ENCODE data around the gene HELLS. TPM values are rescaled to one million over a fixed set of nuclear protein-coding genes. Genes with fewer than 3 reads are reported as not detected.
"Not testable (repeated sequence)": the region's sequence is repeated elsewhere in the genome, so short reads cannot be mapped to it uniquely, and the experiment has no call there.

HELLS gene
- total and polyA plus RNA-seq, 2 experiments from 2014 or later: 15.8 to 27.0 TPM

- H3K27ac ChIP-seq: peak overlapping the region; percentile 44
- H3K4me2 ChIP-seq: peak overlapping the region; percentile 89
- H3K9me3 ChIP-seq (ENCODE audit: low read depth): no peaks in the 10 kb centered on the region
- no peaks in the 10 kb centered on the region for H3K27me3 ChIP-seq
- peaks cover 4% of the 10 kb centered on the region for H3K4me1 ChIP-seq (ENCODE audit: insufficient read depth)
- WGBS (ENCODE audit: low lambda C conversion rate, missing lambda C conversion rate): 2% methylated on average over 21 of the region's 25 CpGs
- peak overlapping the region; percentile 91 for H3K4me3 ChIP-seq
- H3K9me2 ChIP-seq (replicated peaks; ENCODE audit: insufficient read depth): no peaks in the 10 kb centered on the region
- no peaks in the 10 kb centered on the region for H3K36me3 ChIP-seq (replicated peaks; ENCODE audit: insufficient read depth, low read depth)
- no peaks in the 10 kb centered on the region for H4K20me1 ChIP-seq (ENCODE audit: insufficient read depth, poor library complexity, severe bottlenecking)
- no peak for TF ChIP-seq EZH2phosphoT487 (IDR thresholded peaks at IDR 0.05; ENCODE audit: low read depth, severe bottlenecking, unreplicated experiment)
- no peak for TF ChIP-seq CTCF (IDR thresholded peaks at IDR 0.05; ENCODE audit: poor library complexity)
- no peak for TF ChIP-seq EZH2 (IDR thresholded peaks at IDR 0.05; ENCODE audit: borderline replicate concordance)
- peaks cover 25% of the 10 kb centered on the region for H3K79me2 ChIP-seq
- no peak for DNase-seq (ENCODE audit: low spot score)
- H2AFZ ChIP-seq: peak overlapping the region; percentile 98
These were observed 687 bp downstream of the HELLS start for GRCh38 chr10:94546049-94546900.

DNA sequence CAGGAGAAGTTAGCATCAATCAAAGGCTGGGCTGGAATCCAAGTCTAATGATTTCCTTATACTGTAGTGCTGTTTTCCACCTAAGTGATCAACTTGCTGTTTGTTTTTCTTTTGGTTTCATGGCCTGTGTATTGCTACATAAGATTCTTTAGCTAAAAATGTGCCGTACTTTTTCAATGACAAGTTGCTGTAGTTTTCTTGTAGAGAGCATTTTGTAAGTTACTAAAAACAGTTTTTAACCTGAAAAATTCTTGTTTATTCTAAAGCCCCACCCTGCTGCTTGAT, 1.3 kb downstream of the HELLS start:
- Histone ChIP-seq H3K27ac (no peak overlapping the region), H4K20me1 (ENCODE audit: insufficient read depth, poor library complexity, severe bottlenecking) (no peaks in the 10 kb centered on the region), H3K27me3 (no peaks in the 10 kb centered on the region), H3K36me3 (replicated peaks; ENCODE audit: insufficient read depth, low read depth) (no peaks in the 10 kb centered on the region), H2AFZ (no peak overlapping the region), H3K79me2 (peaks cover 25% of the 10 kb centered on the region), H3K4me2 (peak overlapping the region; percentile 89), H3K4me1 (ENCODE audit: insufficient read depth) (peaks cover 4% of the 10 kb centered on the region), H3K4me3 (no peak overlapping the region), H3K9me2 (replicated peaks; ENCODE audit: insufficient read depth) (no peaks in the 10 kb centered on the region), H3K9me3 (ENCODE audit: low read depth) (no peaks in the 10 kb centered on the region)
- DNase-seq (ENCODE audit: low spot score): peak; percentile 6
- TF ChIP-seq EZH2 (IDR thresholded peaks at IDR 0.05; ENCODE audit: borderline replicate concordance) (no peak), EZH2phosphoT487 (IDR thresholded peaks at IDR 0.05; ENCODE audit: low read depth, severe bottlenecking, unreplicated experiment) (no peak), CTCF (IDR thresholded peaks at IDR 0.05; ENCODE audit: poor library complexity) (no peak)
- WGBS (ENCODE audit: low lambda C conversion rate, missing lambda C conversion rate): 36% methylated on average over 1 of the region's 1 CpG

GRCh38 chr10:94549221-94549620, 3.6 kb downstream of the HELLS start:
- Histone ChIP-seq H3K4me3 (no peak overlapping the region), H3K27ac (no peak overlapping the region), H3K4me1 (ENCODE audit: insufficient read depth) (peaks cover 4% of the 10 kb centered on the region), H3K79me2 (peaks cover 25% of the 10 kb centered on the region), H4K20me1 (ENCODE audit: insufficient read depth, poor library complexity, severe bottlenecking) (no peaks in the 10 kb centered on the region), H2AFZ (no peak overlapping the region), H3K36me3 (replicated peaks; ENCODE audit: insufficient read depth, low read depth) (no peaks in the 10 kb centered on the region), H3K27me3 (no peaks in the 10 kb centered on the region), H3K9me2 (replicated peaks; ENCODE audit: insufficient read depth) (no peaks in the 10 kb centered on the region), H3K9me3 (ENCODE audit: low read depth) (no peaks in the 10 kb centered on the region), H3K4me2 (no peak overlapping the region)
- TF ChIP-seq EZH2 (IDR thresholded peaks at IDR 0.05; ENCODE audit: borderline replicate concordance) (no peak), EZH2phosphoT487 (IDR thresholded peaks at IDR 0.05; ENCODE audit: low read depth, severe bottlenecking, unreplicated experiment) (no peak), CTCF (IDR thresholded peaks at IDR 0.05; ENCODE audit: poor library complexity) (no peak)
- no peak for DNase-seq (ENCODE audit: low spot score)

- 95% methylated on average over 13 of the region's 13 CpGs for WGBS (ENCODE audit: low lambda C conversion rate, missing lambda C conversion rate)
- H3K9me2 ChIP-seq (replicated peaks; ENCODE audit: insufficient read depth); H3K4me1 ChIP-seq (ENCODE audit: insufficient read depth); H4K20me1 ChIP-seq (ENCODE audit: insufficient read depth, poor library complexity, severe bottlenecking); H3K4me3 ChIP-seq; H2AFZ ChIP-seq; H3K27ac ChIP-seq; DNase-seq (ENCODE audit: low spot score); H3K79me2 ChIP-seq; H3K9me3 ChIP-seq (ENCODE audit: low read depth); H3K4me2 ChIP-seq; H3K36me3 ChIP-seq (replicated peaks; ENCODE audit: insufficient read depth, low read depth); H3K27me3 ChIP-seq: not testable (repeated sequence)
These were observed 22.2 kb downstream of the HELLS start for GRCh38 chr10:94567714-94568307.
